ENCODE measurements around the gene LDLR.
"Not testable (repeated sequence)": the region's sequence is repeated elsewhere in the genome, so short reads cannot be mapped to it uniquely, and the experiment has no call there.

DNA sequence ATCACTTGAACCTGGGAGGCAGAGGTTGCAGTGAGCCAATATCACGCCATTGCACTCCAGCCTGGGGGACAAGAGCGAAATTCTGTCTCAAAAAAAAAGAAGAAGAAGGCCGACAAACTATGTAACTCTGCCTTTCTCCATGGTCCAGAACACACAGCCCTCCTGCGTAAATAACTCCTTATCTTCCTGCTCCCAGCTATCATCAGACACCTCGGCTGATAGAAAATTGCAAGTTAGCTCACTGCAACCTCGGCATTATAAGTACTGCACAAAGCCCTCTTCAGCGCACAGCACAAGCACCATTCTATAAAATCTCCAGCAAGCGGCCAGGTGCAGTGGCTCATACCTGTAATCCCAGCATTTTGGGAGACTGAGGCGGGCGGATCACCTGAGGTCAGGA lies 14.4 kb downstream of the LDLR start:
- TF ChIP-seq EZH2 (IDR thresholded peaks at IDR 0.05); POLR2AphosphoS5 (IDR thresholded peaks at IDR 0.05; ENCODE audit: borderline replicate concordance, low read depth, low read length): not testable (repeated sequence)
